Right lobe of liver (tissue), 4 donors: ENCODE data around the gene ATXN2.

Experiments
- CTCF ChIP-seq, 4 donors: fragments of 200-600 bp in 3 of 4; fragments of 450-650 bp in 1 of 4; IDR thresholded peaks; one replicate each; pipeline versions ENCODE4 v1.5.1 to v1.8.0; 2016 to 2022; ENCODE audit warnings: antibody characterized with exemption in 4 of 4, mild to moderate bottlenecking in 2 of 4
- POLR2A ChIP-seq: fragments of 450-650 bp; IDR thresholded peaks from one replicate; pipeline ENCODE4 v1.6.1; 2017; ENCODE audit warnings: antibody characterized with exemption, mild to moderate bottlenecking
- donor health status: DM: no; HTN: no; CAD: no.
- donor health status: DM: no; HTN: no; CAD: no.
- donor health status: DM: no; HTN: yes; CAD: no.

- TF ChIP-seq CTCF (IDR thresholded peaks at IDR 0.05) (no peak), POLR2A (no peak)
Measured at GRCh38 chr12:111467857-111468241, 131.3 kb downstream of the ATXN2 start.
